Large intestine (tissue), 3 donors: ENCODE data around the gene ZBED3. TPM values are rescaled to one million over a fixed set of nuclear protein-coding genes. Genes with fewer than 3 reads are reported as not detected.

Source experiments
- DNase-seq, 2 donors: peaks; one replicate each; pipeline versions ENCODE4 v3.0.0 to v3.0.0-alpha.2; 2013
- H3K27ac ChIP-seq: one replicate; pipeline ENCODE4 v1.5.1; 2013; ENCODE audit warnings: low read length
- H3K27me3 ChIP-seq: 2 replicates; pipeline ENCODE4 v1.6.1; 2013; ENCODE audit warnings: low read length; ENCODE audit not compliant: control insufficient read depth, insufficient read depth
- H3K36me3 ChIP-seq: 2 replicates; pipeline ENCODE4 v1.6.1; 2013; ENCODE audit warnings: low read length; ENCODE audit not compliant: control insufficient read depth, insufficient read depth
- H3K4me1 ChIP-seq: one replicate; pipeline ENCODE4 v1.6.1; 2013; ENCODE audit warnings: low read length; ENCODE audit not compliant: control insufficient read depth, insufficient read depth
- H3K4me3 ChIP-seq: one replicate; pipeline ENCODE4 v1.5.1; 2013; ENCODE audit warnings: low read length
- H3K9me3 ChIP-seq: one replicate; pipeline ENCODE4 v1.6.1; 2013; ENCODE audit warnings: mild to moderate bottlenecking, low read depth, low read length, moderate library complexity; ENCODE audit not compliant: control insufficient read depth
- WGBS: methylation state at CpG from one replicate; pipeline ENCODE4 v1.1.5; 2013; ENCODE audit warnings: low lambda C conversion rate; ENCODE audit not compliant: insufficient coverage; 5-methylcytosine and 5-hydroxymethylcytosine counted together
- polyA plus RNA-seq: library from polyadenylated mRNA; unstranded; fragments of 120-200 nt; gene quantifications from one replicate; pipeline ENCODE4 v1.2.1, GENCODE V29; 2013

The ZBED3 gene
- polyA plus RNA-seq, 1 donor: 16.6 TPM

- peak; percentile 77 to 88 for DNase-seq
- Histone ChIP-seq H3K4me1 (peaks cover 7% of the 10 kb centered on the region), H3K27ac (peak overlapping the region; percentile 69), H3K27me3 (no peaks in the 10 kb centered on the region), H3K4me3 (no peak overlapping the region), H3K9me3 (peaks cover 13% of the 10 kb centered on the region), H3K36me3 (no peaks in the 10 kb centered on the region)
- WGBS: 42% methylated on average over 2 of the region's 7 CpGs
These were observed 64.3 kb downstream of the ZBED3 start for GRCh38 chr5:77022511-77023417.

Other genes starting within 250 kb of the ZBED3 start
- 0.51 TPM for gene S100Z, start 237.3 kb downstream of the ZBED3 start, polyA plus RNA-seq
- gene CRHBP, start 134.2 kb downstream of the ZBED3 start, polyA plus RNA-seq: 0.76 TPM
- gene AGGF1, start 56.9 kb downstream of the ZBED3 start, polyA plus RNA-seq: 26.8 TPM
- gene PDE8B, start 123.4 kb upstream of the ZBED3 start, polyA plus RNA-seq: 4.0 TPM